ENCODE results near the gene ABCG4. TPM values are rescaled to one million over a fixed set of nuclear protein-coding genes. Genes with fewer than 3 reads are reported as not detected.

The ABCG4 gene
- total and polyA plus RNA-seq, 9 of the 15 experiments (the other 6 are each of a cell fraction or from before 2014, with no cell fraction given), result 0.03 to 0.11 (median 0.07) TPM; not detected in 4

DNA sequence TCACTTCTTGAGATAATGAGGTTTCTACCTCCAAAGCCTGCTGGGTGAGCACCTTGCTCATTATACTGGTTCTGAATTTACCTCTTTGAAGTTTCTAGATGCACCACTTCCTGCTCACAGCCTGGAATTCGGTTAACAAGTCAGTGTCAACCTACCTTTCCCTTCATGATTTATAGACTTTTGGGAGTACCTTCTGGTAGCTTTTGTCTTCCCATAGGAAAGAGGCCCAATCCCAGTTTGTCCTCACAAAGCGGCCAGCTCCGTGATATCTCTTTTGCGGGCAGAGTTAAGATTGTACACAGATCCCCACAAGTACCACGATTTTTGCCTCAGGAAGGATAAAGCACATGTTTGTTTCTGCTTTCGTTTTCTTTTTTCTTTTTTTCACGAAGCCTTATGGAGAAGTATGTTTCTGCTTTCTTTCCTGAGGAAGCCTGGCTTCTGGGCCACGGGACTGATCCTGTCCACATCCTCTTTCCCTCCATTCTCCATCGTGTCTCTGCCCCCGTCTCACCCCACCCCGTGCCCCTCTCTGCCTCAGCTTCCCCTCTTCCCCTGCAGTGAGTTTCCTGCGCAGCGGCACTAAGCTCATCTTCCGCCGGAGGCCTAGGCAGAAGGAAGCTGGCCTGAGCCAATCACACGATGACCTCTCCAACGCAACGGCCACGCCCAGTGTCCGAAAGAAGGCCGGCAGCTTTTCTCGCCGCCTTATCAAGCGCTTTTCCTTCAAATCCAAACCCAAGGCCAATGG, 33.2 kb upstream of the ABCG4 start (continued):
- TF ChIP-seq, protein P1, sequence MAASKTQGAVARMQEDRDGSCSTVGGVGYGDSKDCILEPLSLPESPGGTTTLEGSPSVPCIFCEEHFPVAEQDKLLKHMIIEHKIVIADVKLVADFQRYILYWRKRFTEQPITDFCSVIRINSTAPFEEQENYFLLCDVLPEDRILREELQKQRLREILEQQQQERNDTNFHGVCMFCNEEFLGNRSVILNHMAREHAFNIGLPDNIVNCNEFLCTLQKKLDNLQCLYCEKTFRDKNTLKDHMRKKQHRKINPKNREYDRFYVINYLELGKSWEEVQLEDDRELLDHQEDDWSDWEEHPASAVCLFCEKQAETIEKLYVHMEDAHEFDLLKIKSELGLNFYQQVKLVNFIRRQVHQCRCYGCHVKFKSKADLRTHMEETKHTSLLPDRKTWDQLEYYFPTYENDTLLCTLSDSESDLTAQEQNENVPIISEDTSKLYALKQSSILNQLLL (CRISPR knock-in tag; IDR thresholded peaks at IDR 0.05; ENCODE audit: borderline replicate concordance), result no peak
- TF ChIP-seq, protein P2, sequence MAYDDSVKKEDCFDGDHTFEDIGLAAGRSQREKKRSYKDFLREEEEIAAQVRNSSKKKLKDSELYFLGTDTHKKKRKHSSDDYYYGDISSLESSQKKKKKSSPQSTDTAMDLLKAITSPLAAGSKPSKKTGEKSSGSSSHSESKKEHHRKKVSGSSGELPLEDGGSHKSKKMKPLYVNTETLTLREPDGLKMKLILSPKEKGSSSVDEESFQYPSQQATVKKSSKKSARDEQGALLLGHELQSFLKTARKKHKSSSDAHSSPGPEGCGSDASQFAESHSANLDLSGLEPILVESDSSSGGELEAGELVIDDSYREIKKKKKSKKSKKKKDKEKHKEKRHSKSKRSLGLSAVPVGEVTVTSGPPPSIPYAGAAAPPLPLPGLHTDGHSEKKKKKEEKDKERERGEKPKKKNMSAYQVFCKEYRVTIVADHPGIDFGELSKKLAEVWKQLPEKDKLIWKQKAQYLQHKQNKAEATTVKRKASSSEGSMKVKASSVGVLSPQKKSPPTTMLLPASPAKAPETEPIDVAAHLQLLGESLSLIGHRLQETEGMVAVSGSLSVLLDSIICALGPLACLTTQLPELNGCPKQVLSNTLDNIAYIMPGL (CRISPR knock-in tag; IDR thresholded peaks at IDR 0.05), result no peak
- TF ChIP-seq, protein P3, sequence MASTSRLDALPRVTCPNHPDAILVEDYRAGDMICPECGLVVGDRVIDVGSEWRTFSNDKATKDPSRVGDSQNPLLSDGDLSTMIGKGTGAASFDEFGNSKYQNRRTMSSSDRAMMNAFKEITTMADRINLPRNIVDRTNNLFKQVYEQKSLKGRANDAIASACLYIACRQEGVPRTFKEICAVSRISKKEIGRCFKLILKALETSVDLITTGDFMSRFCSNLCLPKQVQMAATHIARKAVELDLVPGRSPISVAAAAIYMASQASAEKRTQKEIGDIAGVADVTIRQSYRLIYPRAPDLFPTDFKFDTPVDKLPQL (IDR thresholded peaks at IDR 0.05; ENCODE audit: extremely low read depth, insufficient read length), result no peak
- TF ChIP-seq ZFP1 (CRISPR knock-in tag; IDR thresholded peaks at IDR 0.05) (no peak), FOXK1 (CRISPR knock-in tag; IDR thresholded peaks at IDR 0.05; ENCODE audit: borderline replicate concordance) (no peak), ZSCAN32 (CRISPR knock-in tag; IDR thresholded peaks at IDR 0.05) (no peak), ZNF586 (CRISPR knock-in tag; conservative IDR thresholded peaks at IDR 0.05) (no peak), HDAC2 (IDR thresholded peaks at IDR 0.05) (no peak), RFX5 (IDR thresholded peaks at IDR 0.05; ENCODE audit: low read depth, low read length) (no peak), ETV5 (CRISPR knock-in tag; IDR thresholded peaks at IDR 0.05; ENCODE audit: low read depth) (no peak)
- TF ChIP-seq, protein P4, sequence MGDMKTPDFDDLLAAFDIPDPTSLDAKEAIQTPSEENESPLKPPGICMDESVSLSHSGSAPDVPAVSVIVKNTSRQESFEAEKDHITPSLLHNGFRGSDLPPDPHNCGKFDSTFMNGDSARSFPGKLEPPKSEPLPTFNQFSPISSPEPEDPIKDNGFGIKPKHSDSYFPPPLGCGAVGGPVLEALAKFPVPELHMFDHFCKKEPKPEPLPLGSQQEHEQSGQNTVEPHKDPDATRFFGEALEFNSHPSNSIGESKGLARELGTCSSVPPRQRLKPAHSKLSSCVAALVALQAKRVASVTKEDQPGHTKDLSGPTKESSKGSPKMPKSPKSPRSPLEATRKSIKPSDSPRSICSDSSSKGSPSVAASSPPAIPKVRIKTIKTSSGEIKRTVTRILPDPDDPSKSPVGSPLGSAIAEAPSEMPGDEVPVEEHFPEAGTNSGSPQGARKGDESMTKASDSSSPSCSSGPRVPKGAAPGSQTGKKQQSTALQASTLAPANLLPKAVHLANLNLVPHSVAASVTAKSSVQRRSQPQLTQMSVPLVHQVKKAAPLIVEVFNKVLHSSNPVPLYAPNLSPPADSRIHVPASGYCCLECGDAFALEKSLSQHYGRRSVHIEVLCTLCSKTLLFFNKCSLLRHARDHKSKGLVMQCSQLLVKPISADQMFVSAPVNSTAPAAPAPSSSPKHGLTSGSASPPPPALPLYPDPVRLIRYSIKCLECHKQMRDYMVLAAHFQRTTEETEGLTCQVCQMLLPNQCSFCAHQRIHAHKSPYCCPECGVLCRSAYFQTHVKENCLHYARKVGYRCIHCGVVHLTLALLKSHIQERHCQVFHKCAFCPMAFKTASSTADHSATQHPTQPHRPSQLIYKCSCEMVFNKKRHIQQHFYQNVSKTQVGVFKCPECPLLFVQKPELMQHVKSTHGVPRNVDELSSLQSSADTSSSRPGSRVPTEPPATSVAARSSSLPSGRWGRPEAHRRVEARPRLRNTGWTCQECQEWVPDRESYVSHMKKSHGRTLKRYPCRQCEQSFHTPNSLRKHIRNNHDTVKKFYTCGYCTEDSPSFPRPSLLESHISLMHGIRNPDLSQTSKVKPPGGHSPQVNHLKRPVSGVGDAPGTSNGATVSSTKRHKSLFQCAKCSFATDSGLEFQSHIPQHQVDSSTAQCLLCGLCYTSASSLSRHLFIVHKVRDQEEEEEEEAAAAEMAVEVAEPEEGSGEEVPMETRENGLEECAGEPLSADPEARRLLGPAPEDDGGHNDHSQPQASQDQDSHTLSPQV (IDR thresholded peaks at IDR 0.05), result 0 out of 2 replicates have a peak, but pooled peaks have one; percentile 13
- TF ChIP-seq, protein P5, sequence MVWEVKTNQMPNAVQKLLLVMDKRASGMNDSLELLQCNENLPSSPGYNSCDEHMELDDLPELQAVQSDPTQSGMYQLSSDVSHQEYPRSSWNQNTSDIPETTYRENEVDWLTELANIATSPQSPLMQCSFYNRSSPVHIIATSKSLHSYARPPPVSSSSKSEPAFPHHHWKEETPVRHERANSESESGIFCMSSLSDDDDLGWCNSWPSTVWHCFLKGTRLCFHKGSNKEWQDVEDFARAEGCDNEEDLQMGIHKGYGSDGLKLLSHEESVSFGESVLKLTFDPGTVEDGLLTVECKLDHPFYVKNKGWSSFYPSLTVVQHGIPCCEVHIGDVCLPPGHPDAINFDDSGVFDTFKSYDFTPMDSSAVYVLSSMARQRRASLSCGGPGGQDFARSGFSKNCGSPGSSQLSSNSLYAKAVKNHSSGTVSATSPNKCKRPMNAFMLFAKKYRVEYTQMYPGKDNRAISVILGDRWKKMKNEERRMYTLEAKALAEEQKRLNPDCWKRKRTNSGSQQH (CRISPR knock-in tag; IDR thresholded peaks at IDR 0.05), result no peak
- TF ChIP-seq, protein P6, sequence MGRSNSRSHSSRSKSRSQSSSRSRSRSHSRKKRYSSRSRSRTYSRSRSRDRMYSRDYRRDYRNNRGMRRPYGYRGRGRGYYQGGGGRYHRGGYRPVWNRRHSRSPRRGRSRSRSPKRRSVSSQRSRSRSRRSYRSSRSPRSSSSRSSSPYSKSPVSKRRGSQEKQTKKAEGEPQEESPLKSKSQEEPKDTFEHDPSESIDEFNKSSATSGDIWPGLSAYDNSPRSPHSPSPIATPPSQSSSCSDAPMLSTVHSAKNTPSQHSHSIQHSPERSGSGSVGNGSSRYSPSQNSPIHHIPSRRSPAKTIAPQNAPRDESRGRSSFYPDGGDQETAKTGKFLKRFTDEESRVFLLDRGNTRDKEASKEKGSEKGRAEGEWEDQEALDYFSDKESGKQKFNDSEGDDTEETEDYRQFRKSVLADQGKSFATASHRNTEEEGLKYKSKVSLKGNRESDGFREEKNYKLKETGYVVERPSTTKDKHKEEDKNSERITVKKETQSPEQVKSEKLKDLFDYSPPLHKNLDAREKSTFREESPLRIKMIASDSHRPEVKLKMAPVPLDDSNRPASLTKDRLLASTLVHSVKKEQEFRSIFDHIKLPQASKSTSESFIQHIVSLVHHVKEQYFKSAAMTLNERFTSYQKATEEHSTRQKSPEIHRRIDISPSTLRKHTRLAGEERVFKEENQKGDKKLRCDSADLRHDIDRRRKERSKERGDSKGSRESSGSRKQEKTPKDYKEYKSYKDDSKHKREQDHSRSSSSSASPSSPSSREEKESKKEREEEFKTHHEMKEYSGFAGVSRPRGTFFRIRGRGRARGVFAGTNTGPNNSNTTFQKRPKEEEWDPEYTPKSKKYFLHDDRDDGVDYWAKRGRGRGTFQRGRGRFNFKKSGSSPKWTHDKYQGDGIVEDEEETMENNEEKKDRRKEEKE (IDR thresholded peaks at IDR 0.05; ENCODE audit: borderline replicate concordance in 1 of 2, control insufficient read depth in 1 of 2, low read depth in 2 of 2, low read length in 1 of 2), result no peak
